ENCODE measurements around the gene TNS2. TPM values are rescaled to one million over a fixed set of nuclear protein-coding genes. Genes with fewer than 3 reads are reported as not detected.
A peak's percentile ranks its signal among the peaks of the same experiment; 100 is the strongest.

TNS2 gene
- total and polyA plus RNA-seq, 2 of the 13 experiments (the other 11 are each of a cell fraction or from before 2014, with no cell fraction given): 8.9 to 20.4 TPM

GRCh38 chr12:53011889-53012288 is 38.0 kb upstream of the TNS2 start (continued):
- TF ChIP-seq MAZ (IDR thresholded peaks at IDR 0.05; ENCODE audit: borderline replicate concordance, low read depth, low read length) (no peak), MAZ (CRISPR knock-in tag; IDR thresholded peaks at IDR 0.05; ENCODE audit: low read depth) (no peak), SIN3A (IDR thresholded peaks at IDR 0.05; ENCODE audit: borderline replicate concordance, low read depth, low read length) (no peak), NCOA2 (CRISPR knock-in tag; IDR thresholded peaks at IDR 0.05) (peak; percentile 44; the same call in 1 of the 2 replicates), ADNP (CRISPR knock-in tag; IDR thresholded peaks at IDR 0.05) (no peak), ZNF33A (CRISPR knock-in tag; IDR thresholded peaks at IDR 0.05; ENCODE audit: borderline replicate concordance) (no peak), BCL6 (CRISPR knock-in tag; IDR thresholded peaks at IDR 0.05) (peak; percentile 68), ZSCAN9 (CRISPR knock-in tag; IDR thresholded peaks at IDR 0.05; ENCODE audit: borderline replicate concordance) (no peak), ZNF264 (CRISPR knock-in tag; IDR thresholded peaks at IDR 0.05) (no peak), PTBP1 (IDR thresholded peaks at IDR 0.05; ENCODE audit: low read depth, low read length, poor library complexity, severe bottlenecking) (no peak), SAP130 (CRISPR knock-in tag; IDR thresholded peaks at IDR 0.05; ENCODE audit: low read depth) (peak; percentile 65), ZNF615 (CRISPR knock-in tag; IDR thresholded peaks at IDR 0.05; ENCODE audit: borderline replicate concordance) (no peak), TSC22D2 (CRISPR knock-in tag; IDR thresholded peaks at IDR 0.05; ENCODE audit: borderline replicate concordance) (no peak), FOXJ3 (CRISPR knock-in tag; IDR thresholded peaks at IDR 0.05; ENCODE audit: borderline replicate concordance) (peak; percentile 47; the same call in 1 of the 2 replicates), HNRNPUL1 (IDR thresholded peaks at IDR 0.05; ENCODE audit: low read depth, low read length) (no peak), ZNF12 (CRISPR knock-in tag; IDR thresholded peaks at IDR 0.05) (no peak), ZNF382 (CRISPR knock-in tag; IDR thresholded peaks at IDR 0.05; ENCODE audit: borderline replicate concordance) (no peak), FUBP1 (CRISPR knock-in tag; IDR thresholded peaks at IDR 0.05; ENCODE audit: borderline replicate concordance) (no peak), IKZF1 (IDR thresholded peaks at IDR 0.05) (no peak), NR0B2 (CRISPR knock-in tag; IDR thresholded peaks at IDR 0.05) (no peak), MTA1 (CRISPR knock-in tag; IDR thresholded peaks at IDR 0.05; ENCODE audit: borderline replicate concordance) (no peak), ZFP82 (CRISPR knock-in tag; IDR thresholded peaks at IDR 0.05; ENCODE audit: borderline replicate concordance) (no peak), RCOR2 (CRISPR knock-in tag; IDR thresholded peaks at IDR 0.05) (peak; percentile 26; the same call in 1 of the 2 replicates), TAF15 (IDR thresholded peaks at IDR 0.05; ENCODE audit: low read depth, low read length, poor library complexity, severe bottlenecking) (no peak)
- TF ChIP-seq, protein P1, sequence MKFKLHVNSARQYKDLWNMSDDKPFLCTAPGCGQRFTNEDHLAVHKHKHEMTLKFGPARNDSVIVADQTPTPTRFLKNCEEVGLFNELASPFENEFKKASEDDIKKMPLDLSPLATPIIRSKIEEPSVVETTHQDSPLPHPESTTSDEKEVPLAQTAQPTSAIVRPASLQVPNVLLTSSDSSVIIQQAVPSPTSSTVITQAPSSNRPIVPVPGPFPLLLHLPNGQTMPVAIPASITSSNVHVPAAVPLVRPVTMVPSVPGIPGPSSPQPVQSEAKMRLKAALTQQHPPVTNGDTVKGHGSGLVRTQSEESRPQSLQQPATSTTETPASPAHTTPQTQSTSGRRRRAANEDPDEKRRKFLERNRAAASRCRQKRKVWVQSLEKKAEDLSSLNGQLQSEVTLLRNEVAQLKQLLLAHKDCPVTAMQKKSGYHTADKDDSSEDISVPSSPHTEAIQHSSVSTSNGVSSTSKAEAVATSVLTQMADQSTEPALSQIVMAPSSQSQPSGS (CRISPR knock-in tag; IDR thresholded peaks at IDR 0.05): 0 out of 2 replicates have a peak, but pooled peaks have one; percentile 42
- TF ChIP-seq, protein P2, sequence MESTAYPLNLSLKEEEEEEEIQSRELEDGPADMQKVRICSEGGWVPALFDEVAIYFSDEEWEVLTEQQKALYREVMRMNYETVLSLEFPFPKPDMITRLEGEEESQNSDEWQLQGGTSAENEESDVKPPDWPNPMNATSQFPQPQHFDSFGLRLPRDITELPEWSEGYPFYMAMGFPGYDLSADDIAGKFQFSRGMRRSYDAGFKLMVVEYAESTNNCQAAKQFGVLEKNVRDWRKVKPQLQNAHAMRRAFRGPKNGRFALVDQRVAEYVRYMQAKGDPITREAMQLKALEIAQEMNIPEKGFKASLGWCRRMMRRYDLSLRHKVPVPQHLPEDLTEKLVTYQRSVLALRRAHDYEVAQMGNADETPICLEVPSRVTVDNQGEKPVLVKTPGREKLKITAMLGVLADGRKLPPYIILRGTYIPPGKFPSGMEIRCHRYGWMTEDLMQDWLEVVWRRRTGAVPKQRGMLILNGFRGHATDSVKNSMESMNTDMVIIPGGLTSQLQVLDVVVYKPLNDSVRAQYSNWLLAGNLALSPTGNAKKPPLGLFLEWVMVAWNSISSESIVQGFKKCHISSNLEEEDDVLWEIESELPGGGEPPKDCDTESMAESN (CRISPR knock-in tag; conservative IDR thresholded peaks at IDR 0.05): no peak
- TF ChIP-seq, protein P3, sequence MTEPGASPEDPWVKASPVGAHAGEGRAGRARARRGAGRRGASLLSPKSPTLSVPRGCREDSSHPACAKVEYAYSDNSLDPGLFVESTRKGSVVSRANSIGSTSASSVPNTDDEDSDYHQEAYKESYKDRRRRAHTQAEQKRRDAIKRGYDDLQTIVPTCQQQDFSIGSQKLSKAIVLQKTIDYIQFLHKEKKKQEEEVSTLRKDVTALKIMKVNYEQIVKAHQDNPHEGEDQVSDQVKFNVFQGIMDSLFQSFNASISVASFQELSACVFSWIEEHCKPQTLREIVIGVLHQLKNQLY (CRISPR knock-in tag; IDR thresholded peaks at IDR 0.05): no peak

Measured in HepG2 (cell line).